GM10266 (cell line): Measurements from ENCODE around the gene SOX30.
"Not testable (repeated sequence)": the region's sequence is repeated elsewhere in the genome, so short reads cannot be mapped to it uniquely, and the experiment has no call there.

ENCODE experiments used
- DNase-seq: peaks from one replicate; pipeline ENCODE4 v3.0.0; 2012; ENCODE audit errors: extremely low spot score
- TF ChIP-seq, protein P1 (sequence below): IDR thresholded peaks from 2 replicates; pipeline ENCODE4 v1.5.1; 2012; ENCODE audit warnings: mild to moderate bottlenecking, low read depth; ENCODE audit not compliant: control insufficient read depth, insufficient read depth; ENCODE audit errors: missing control alignments

Gene SOX30

DNA sequence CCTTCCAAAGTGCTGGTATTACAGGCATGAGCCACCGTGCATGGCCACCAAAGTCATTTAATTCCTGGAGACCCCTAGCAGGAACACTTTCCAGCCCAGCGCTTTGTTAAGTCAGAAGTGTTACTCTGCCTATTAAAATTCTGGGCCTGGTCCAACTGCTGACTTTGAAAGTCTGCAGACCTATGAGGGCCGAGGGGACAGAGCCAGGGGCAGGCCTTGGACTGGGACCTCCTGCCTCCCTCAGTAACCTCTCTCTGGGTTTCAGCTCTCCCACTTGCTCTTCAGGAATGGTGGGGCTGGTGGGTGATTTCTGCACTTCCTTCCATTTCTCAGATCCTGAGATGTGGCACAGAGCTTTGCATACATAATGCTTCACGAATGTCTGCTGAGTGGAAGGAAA lies 28.8 kb upstream of the SOX30 start:
- DNase-seq = no peak
- TF ChIP-seq, protein P1, sequence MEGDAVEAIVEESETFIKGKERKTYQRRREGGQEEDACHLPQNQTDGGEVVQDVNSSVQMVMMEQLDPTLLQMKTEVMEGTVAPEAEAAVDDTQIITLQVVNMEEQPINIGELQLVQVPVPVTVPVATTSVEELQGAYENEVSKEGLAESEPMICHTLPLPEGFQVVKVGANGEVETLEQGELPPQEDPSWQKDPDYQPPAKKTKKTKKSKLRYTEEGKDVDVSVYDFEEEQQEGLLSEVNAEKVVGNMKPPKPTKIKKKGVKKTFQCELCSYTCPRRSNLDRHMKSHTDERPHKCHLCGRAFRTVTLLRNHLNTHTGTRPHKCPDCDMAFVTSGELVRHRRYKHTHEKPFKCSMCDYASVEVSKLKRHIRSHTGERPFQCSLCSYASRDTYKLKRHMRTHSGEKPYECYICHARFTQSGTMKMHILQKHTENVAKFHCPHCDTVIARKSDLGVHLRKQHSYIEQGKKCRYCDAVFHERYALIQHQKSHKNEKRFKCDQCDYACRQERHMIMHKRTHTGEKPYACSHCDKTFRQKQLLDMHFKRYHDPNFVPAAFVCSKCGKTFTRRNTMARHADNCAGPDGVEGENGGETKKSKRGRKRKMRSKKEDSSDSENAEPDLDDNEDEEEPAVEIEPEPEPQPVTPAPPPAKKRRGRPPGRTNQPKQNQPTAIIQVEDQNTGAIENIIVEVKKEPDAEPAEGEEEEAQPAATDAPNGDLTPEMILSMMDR = no peak

DNA sequence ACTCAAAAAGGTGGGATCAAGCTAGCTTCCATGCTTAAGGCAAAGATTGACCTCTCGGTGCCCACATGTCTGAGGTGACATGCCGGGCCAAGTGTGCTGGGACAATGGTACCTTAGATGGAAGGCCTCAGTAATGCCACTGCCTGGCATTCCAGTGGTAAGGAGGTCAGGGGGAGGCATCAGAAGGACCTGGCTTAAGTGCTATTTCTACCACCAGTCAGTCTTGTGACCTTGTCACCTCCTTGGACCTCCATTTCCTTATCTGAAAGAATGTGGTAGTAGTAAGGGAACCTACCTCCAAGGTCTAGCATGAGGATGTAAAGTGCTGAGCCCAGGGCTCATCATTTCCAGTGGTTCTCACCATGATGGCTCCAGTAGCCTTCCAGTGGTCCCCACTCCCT lies 28.0 kb upstream of the SOX30 start:
- TF ChIP-seq, protein P1 = no peak
- no peak for DNase-seq

DNA sequence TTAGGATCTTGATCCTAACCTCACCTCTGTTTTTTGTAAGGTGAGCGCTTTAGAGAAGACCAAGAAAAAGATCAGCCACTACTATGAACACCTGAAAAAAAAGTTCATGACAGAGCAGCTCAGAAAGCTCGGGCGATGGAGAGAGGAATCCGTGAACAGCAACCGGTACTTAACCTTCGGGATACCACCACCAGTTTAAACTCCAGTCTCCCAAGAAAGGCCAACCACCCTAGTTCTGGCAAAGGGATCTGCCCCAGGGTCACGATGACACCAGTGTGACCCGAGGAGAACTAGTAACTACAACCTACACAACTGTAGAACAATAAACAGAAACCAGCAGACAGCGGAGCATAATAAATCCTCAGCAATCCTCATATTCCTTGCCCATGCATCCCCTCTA lies 27.6 kb upstream of the SOX30 start:
- DNase-seq = no peak
- TF ChIP-seq, protein P1 = no peak

DNA sequence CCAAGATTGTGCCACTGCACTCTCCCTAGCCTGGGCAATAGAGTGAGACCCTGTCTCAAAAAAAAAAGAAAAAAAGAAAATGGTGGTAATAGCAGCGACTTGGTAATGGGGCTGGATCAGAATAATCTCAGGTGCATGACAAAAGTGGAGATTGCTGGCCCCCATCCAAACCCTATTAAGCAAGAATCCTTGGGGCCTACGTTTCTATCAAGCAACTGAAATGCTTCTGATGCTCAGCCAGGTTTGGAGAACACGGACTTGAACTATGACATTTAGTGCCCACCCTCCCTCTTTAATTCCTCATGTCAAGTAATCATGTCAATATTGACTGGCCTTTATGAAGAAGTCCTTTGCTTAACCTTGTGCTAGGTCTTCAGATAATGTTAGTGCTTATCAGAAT lies 25.7 kb upstream of the SOX30 start:
- no peak for DNase-seq
- TF ChIP-seq, protein P1 = no peak

DNA sequence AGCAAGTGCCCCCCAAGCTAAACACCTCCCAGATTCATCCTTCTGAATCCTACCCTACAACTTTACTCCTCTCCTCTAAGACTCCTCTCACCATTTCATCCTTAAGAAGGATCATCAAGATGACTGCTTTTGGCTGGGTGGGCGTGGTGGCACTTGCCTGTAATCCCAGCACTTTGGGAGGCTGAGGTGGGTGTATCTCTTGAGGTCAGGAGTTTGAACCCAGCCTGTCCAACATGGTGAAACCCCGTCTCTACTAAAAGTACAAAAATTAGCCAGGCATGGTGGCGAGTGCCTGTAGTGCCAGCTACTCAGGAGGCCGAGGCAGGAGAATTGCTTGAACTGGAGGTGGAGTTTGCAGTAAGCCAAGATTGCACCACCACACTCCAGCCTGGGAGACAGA lies 22.1 kb upstream of the SOX30 start:
- DNase-seq = not testable (repeated sequence)

DNA sequence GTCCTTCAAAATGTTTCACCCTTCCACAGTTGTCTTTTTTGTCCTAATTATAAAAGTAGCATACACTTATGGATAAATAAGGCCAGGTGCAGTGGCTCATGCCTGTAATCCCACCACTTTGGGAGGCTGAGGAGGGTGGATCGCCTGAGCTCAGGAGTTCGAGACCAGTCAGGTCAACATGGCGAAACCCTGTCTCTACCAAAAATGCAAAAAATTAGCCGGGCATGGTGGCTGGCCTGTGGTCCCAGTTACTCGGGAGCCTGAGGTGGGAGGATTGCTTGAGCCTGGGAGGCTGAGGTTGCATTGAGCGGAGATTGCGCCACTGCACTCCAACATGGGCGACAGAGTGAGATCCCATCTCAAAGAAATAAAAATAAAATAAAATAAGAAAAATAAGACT lies 20.7 kb upstream of the SOX30 start:
- TF ChIP-seq, protein P1 = no peak
- DNase-seq = no peak

DNA sequence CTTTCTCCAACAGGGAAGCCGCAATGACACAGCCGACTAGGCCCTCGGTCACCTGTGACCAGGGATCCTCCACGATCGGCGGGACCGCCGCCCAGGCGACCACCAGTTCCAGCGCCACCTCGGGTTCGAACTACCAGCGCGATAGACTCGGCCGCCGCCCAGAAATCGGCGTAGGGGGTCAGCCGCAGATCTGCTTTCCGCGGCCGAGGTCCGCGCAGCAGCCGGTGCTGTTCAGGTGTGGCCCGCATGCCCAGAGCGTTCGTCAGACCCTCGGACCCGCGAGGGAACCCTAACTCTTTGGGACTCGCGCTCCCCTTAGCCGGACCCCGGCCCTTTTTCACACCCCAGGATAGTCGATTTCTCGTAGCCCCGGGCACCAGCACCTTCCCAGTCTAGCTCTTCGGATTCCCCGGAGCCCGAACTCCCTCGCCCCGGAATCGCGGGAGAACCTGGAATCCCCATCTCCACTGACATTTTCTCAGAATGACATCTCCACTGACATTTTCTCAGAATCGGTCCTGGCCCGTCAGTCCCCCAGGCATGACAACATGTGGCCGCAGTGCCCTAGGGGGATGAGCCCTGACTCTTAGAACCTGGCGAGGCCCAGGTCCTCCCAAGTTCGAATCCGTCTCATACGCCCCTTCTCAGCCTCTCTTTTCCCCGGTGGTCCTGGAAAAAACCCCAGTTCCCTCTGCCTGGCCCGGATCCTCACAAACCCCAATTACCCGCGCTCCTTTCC lies 19.5 kb upstream of the SOX30 start:
- TF ChIP-seq, protein P1 = no peak
- no peak for DNase-seq
